Upper lobe of right lung (tissue), 1 donor: Measurements from ENCODE around the gene MFSD6L. TPM values are rescaled to one million over a fixed set of nuclear protein-coding genes. Genes with fewer than 3 reads are reported as not detected.
A peak's percentile ranks its signal among the peaks of the same experiment; 100 is the strongest.

Source experiments
- ATAC-seq: fragments of 200-7000 bp; cut with Tn5 transposase; one replicate; pipeline ENCODE4 v1.9.1; 2020; ENCODE audit warnings: mild to moderate bottlenecking, moderate library complexity
- DNase-seq: peaks from one replicate; pipeline ENCODE4 v3.0.0-alpha.2; 2020
- H3K27ac ChIP-seq: fragments of 200-600 bp; one replicate; pipeline ENCODE4 v1.8.0; 2022
- H3K27me3 ChIP-seq: fragments of 200-600 bp; one replicate; pipeline ENCODE4 v1.8.0; 2022; ENCODE audit warnings: mild to moderate bottlenecking
- H3K36me3 ChIP-seq: fragments of 200-600 bp; one replicate; pipeline ENCODE4 v1.8.0; 2022
- H3K4me1 ChIP-seq: fragments of 200-600 bp; one replicate; pipeline ENCODE4 v1.8.0; 2022
- H3K4me3 ChIP-seq: fragments of 200-600 bp; one replicate; pipeline ENCODE4 v1.8.0; 2022; ENCODE audit warnings: mild to moderate bottlenecking
- H3K9me3 ChIP-seq: fragments of 200-600 bp; one replicate; pipeline ENCODE4 v1.8.0; 2022
- intact Hi-C: fragments of 100-400 bp; cut with DNase I; formaldehyde crosslinking; loops from one replicate; pipeline ENCODE4 v1.11.0; 2022
- total RNA-seq: library from RNA; stranded (reverse); fragmentation: NEBNext Ultra II Directional; extraction: Animal tissue kit (Norgen Biotek cat#: 25700); gene quantifications from one replicate; pipeline ENCODE4 v1.2.1, GENCODE V29; 2021
- TF ChIP-seq, protein P1 (sequence below): fragments of 200-600 bp; IDR thresholded peaks from one replicate; pipeline ENCODE4 v1.8.0; 2022; ENCODE audit warnings: antibody characterized with exemption
- donor health status: DM: no; HTN: yes; CAD: no; lungs with severe emphysema.

MFSD6L gene
- total RNA-seq, 1 donor from 2014 or later, result 0.41 TPM

DNA sequence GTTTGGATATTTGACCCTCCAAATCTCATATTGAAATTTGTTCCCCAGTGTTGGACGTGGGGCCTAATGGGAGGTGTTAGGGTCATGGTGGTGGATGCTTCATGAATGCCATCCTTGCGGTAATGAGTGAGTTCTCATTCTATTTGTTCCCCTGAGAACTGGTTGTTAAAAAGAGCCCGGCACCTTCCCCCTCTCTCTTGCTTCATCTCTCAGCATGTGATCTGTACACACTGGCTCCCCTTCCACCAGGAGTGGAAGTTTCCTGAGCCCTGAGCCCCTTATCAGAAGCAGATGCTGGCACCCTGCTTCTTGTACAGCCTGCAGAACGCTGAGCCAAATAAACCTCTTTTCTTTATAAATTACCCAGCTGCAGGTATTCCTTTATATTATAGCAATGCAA lies 42.7 kb upstream of the MFSD6L start:
- ATAC-seq, result no peak
- Histone ChIP-seq H3K27me3 (no peaks in the 10 kb centered on the region), H3K4me3 (no peak overlapping the region), H3K4me1 (no peaks in the 10 kb centered on the region), H3K36me3 (no peaks in the 10 kb centered on the region), H3K9me3 (no peaks in the 10 kb centered on the region), H3K27ac (no peak overlapping the region)
- DNase-seq, result no peak
- TF ChIP-seq, protein P1, sequence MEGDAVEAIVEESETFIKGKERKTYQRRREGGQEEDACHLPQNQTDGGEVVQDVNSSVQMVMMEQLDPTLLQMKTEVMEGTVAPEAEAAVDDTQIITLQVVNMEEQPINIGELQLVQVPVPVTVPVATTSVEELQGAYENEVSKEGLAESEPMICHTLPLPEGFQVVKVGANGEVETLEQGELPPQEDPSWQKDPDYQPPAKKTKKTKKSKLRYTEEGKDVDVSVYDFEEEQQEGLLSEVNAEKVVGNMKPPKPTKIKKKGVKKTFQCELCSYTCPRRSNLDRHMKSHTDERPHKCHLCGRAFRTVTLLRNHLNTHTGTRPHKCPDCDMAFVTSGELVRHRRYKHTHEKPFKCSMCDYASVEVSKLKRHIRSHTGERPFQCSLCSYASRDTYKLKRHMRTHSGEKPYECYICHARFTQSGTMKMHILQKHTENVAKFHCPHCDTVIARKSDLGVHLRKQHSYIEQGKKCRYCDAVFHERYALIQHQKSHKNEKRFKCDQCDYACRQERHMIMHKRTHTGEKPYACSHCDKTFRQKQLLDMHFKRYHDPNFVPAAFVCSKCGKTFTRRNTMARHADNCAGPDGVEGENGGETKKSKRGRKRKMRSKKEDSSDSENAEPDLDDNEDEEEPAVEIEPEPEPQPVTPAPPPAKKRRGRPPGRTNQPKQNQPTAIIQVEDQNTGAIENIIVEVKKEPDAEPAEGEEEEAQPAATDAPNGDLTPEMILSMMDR, result no peak
- intact Hi-C loops, result no loop called here

DNA sequence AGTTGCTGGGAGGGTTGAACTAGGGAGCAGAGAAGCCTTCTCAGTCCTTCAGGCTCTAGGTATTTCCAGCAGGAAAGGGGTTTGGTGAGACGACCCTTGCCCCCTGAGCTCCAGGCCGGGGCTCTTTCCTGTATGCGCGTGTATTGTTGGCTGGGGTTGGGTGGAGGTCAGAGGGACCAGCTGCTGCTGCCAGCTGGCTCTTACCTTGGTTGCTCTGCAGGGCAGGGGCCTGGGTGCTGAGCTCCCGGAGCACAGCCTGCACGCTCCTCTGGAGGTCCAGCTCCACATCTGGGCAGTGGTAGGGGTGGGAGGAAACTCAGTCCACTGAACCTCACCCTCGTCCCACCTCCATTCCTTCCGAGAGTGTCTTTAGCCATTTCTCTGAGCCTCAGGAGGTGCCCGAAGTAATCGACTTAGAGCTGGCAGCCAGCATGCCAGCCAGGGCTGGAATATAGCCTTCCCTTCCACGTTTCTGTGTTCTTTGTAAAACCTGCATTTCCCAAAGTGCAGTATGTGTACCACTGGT lies 40.3 kb upstream of the MFSD6L start:
- ATAC-seq (no peak), DNase-seq (no peak)
- no peaks in the 10 kb centered on the region for H3K4me1 ChIP-seq
- peaks cover 11% of the 10 kb centered on the region for H3K27me3 ChIP-seq
- TF ChIP-seq, protein P1, result no peak
- intact Hi-C loops, result no loop called here
- H3K4me3 ChIP-seq, result no peak overlapping the region
- no peaks in the 10 kb centered on the region for H3K36me3 ChIP-seq
- no peak overlapping the region for H3K27ac ChIP-seq
- H3K9me3 ChIP-seq, result no peaks in the 10 kb centered on the region

DNA sequence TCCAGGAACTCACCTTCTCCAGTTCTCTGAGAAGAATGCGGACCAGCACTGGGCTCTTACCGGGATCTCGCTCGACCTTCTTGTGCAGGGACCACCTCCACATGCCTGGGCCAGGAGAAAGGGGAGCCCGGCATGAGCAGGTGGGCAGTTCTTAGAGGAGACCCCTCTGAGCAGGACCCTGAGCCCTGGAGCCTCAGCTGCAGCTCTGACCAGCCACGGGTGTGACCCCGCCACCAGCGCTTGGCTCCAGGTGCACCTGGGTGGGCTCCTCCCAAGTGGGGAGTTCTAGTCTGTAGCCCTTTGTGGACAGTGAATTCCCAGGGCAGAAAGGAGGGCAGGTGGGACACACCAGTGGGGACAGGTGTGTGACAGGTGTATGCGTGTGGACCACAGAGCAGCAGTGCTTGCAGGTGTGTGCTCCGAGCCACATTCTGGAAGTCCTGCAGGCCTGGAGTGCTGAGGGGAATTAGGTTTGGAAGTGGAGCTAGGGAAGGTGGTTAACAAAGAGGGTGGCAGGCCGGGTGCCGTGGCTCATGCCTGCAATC lies 39.5 kb upstream of the MFSD6L start:
- intact Hi-C loops, result no loop called here
- no peaks in the 10 kb centered on the region for H3K4me1 ChIP-seq

DNA sequence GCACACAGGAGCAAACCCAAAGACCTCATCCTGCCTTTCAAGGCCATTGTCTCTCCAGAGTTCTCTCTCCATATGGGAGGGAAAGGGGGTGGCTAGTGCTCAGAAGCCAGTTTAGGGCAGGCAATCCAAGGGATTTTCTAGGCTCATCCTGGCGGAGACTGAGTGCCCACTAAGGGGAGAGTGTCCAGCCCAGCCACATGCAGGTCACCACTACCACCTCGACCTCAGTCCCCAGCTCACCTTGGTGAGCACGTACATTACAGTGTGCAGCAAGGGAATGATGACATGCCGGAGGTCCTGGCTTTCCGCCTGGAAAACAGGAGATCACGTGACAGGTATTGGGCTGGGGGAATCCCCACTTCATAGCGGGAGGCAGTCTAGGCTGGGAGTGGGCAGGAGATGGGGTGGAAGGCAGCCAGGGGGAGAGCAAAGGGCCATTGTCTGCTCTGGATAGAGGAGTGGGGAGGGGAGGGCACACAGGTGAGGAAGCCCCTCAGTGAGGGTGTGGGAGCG lies 38.5 kb upstream of the MFSD6L start:
- H3K27me3 ChIP-seq, result peaks cover 11% of the 10 kb centered on the region
- H3K4me3 ChIP-seq, result no peak overlapping the region
- H3K27ac ChIP-seq, result no peak overlapping the region
- no peaks in the 10 kb centered on the region for H3K36me3 ChIP-seq
- no peaks in the 10 kb centered on the region for H3K9me3 ChIP-seq
- intact Hi-C loops, result no loop called here
- ATAC-seq, result peak; percentile 11
- TF ChIP-seq, protein P1, result no peak
- H3K4me1 ChIP-seq, result no peaks in the 10 kb centered on the region
- DNase-seq, result no peak

More for the DNA sequence above, 39.5 kb upstream of the MFSD6L start:
- H3K27me3 ChIP-seq, result peaks cover 11% of the 10 kb centered on the region
- no peak for DNase-seq
- H3K27ac ChIP-seq, result no peak overlapping the region
- TF ChIP-seq, protein P1, result no peak
- no peaks in the 10 kb centered on the region for H3K36me3 ChIP-seq
- H3K9me3 ChIP-seq, result no peaks in the 10 kb centered on the region
- ATAC-seq, result no peak
- H3K4me3 ChIP-seq, result no peak overlapping the region

DNA sequence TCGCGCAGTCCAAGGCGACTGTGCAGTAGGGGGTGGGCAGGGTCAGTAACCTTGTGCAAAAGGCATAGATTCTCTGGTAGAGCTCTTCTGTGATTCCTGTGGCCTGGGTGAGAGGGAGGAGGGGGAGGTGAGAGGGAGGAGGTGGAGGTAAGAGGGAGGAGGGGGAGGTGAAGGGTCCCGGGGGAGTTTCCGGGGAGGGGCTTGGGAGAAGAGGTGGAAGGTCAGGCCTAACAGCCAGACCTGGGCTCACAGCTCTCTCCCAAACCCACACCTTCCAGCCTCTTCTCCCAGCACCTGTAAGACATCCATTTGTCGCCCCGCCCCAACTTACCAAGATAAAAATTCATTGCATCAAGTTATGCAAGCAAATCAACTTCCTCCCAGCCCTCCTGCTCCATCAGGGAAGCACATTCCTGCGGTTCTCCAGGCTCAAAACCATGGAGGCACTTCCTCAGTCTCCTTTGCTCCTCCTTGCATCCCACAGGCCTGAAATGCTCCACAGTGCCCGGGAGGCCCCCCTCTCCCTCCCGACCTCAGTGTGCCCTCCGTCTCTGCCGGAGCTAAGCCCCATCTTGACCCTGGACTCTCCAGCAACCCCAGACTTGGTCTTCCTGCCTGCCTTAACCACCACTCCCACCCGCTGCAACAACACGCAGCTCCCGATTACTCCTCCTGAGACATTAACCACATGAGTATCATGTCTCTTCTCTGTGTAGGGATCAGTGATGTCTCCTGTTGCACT lies 37.8 kb upstream of the MFSD6L start:
- no peak for ATAC-seq
- no peaks in the 10 kb centered on the region for H3K36me3 ChIP-seq
- DNase-seq, result no peak
- no peaks in the 10 kb centered on the region for H3K4me1 ChIP-seq
- H3K4me3 ChIP-seq, result no peak overlapping the region
- TF ChIP-seq, protein P1, result no peak
- intact Hi-C loops, result no loop called here
- H3K27me3 ChIP-seq, result peaks cover 12% of the 10 kb centered on the region
- no peak overlapping the region for H3K27ac ChIP-seq
- H3K9me3 ChIP-seq, result no peaks in the 10 kb centered on the region
